ENCODE measurements around the gene PDZD4.

The PDZD4 gene

GRCh38 chrX:153829799-153830639 is at the start of gene PDZD4:
Gene PDZD4 (minus strand): TSS chrX:153830544. CDS start chrX:153830298, 246 bp downstream.
- no peak for DNase-seq

GRCh38 chrX:153879741-153880439 is 49.5 kb upstream of the PDZD4 start:
- no peak for DNase-seq

DNA sequence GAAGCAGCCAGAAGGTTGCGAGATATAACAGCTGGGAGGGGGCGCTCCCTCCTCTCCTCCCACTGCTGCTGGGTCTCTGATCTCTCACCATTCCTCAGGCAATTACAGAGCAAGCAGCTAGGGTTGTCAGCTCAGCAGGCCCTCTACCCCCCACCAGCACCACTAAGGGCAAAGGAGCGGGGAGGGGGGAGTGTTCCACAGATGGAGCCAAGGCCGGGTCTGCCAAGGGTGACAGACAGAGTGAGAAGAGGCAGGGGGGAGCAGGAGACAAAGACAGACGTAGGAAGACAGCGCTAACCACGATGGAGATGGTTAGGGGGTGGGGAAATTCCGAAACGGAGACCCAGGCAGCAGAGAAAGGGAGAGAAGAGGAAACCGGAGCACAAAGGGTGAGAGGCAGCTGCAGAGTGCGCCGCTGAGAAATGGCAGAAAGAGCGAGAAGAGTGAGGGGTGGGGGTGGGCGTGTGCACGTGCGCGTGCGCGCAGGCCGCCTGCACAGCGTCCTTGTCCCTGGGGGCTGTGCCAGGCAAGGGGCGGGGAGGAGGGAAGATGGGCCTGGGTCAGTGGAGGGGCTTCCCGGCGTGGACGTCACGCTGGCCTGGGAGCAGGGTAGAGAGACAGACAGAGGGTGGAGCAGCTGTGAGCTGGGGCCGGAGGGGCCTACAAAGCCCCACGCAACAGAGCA is 48.8 kb upstream of the PDZD4 start:
- DNase-seq = no peak

- no peak for DNase-seq
These were observed 48.0 kb upstream of the PDZD4 start for GRCh38 chrX:153878345-153878744.

DNA sequence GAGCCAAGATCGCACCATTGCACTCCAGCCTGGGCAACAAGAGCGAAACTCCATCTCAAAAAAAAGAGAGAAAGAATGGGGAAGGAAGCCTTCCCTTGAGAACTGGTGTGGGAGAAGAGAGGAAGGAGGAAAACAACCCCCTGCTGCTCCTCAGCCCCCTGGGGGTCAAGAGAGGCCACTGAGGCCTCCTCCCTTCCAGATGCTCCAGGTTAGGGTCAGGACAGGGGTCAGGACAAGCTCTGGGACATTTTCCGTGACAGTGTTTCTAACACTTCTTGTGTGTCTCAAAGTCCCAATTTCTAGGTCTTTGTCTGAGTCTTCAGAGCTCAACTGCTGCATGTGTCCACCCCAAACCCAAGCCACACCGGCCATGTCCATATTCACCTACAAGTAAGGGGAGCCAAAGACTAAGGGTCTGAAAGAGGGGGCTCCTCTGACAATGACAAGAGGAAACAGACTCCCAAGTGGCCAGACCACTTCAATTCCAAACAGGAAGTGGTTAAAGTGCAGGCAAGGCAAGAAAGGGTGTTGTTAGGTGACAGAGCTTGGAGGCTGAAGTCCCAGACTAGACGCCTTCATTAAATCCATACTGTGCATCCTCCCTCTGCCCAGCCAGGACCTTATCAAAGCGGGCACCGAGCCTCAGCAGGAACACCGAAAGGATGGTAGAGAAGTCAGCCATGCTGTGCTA is 47.4 kb upstream of the PDZD4 start:
- no peak for DNase-seq

DNA sequence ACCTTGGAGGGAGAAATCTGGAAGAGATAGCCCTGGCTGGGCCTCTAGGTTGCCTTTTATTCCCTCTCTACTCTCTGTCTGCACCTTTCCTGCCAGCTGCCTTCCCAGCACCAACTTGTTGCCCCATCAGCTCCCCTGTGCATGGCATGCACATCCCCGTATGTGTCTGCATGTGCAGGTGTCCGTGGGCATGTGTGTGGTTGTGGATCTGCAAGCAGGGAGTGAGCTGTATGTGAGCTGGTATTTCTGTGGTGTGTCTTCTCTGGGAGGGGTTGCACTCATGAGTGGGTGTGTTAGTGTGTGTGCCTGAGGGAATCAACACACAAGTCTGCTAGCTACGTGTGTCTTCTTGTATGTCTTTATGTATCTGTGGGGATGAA is 45.8 kb upstream of the PDZD4 start:
- DNase-seq = no peak

DNA sequence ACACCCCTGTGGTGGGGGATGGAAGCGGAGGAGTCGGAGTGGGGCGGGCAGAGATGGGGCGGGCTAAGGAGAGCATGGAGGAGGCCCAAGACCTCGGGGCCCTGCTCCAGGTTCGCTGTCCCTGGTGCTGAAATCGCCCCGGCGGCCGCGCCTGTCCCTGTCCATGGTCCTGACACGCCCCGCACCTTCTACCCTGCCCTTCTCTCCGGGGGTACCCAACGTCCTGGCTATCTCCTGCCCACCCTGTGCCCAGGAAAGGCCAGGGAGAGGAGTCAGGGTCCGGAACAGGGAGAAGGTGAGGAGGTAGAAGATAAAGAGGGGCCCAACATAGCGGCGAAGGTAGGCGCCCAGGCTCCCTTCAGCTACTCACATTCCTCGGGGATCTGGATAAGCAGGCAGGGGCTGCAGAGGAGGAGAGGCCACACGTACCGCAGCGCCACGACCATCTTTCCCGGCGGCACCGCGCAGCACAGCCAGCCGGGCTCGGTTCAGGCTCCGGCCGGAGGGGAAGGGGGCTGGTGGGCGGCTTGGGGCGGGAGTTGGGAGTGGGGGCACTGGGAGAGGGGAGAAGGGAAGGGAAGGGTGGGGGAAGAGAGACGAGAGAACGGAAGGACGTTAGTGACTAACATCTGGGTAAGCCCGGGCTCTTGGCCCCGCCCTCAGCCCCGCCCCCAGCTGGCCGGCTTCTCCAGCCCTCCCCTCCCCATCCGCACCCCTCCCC is 45.2 kb upstream of the PDZD4 start:
- DNase-seq = no peak

DNA sequence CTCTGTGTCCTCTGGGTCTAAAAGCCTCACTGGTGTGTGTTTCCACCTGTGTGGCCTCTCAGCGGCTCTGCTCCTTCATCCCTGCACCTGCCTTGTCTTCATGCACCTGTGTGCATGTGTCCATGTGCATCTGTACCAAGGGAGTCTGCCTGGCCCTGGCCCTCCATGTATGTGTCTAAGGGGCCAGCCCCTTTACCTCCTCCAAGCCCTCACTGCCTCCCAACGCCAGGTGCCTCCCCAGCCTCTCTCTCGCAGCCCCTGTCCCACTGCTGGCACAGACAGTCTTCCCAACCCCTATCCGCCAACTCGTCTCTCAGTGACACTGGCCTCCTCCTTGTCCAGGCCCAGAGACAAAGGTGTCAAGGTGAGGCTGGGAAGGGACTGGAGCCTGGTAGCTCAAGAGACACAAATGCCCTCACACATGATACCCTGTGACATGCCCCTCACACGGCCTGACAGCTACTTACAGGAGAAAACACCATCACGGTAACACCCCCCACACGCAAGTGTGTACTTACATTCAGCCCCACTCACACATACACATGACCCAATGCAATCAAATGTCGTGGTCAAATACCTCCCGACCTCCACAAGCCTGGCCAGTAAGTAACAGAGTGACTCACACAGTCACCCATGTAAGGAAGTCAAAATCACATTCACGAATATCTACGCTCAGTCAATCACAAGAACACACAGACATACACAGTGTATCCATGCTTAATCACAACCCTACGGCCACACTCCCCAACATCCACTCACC is 44.2 kb upstream of the PDZD4 start:
- no peak for DNase-seq

DNA sequence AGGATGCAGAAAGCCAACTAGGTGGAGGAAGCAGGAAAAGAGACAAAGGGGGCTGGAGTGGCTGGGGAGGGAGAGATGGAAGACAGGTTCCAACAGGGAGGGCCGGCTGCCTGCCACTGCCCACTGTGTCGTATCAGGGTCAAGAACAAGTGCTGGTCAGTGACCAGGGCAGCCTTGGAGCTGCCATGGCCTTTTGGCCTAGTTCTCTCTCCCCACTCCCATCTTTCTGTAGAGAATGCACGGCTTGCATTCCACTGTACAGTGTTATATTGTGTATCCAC is 43.7 kb upstream of the PDZD4 start:
- no peak for DNase-seq

DNA sequence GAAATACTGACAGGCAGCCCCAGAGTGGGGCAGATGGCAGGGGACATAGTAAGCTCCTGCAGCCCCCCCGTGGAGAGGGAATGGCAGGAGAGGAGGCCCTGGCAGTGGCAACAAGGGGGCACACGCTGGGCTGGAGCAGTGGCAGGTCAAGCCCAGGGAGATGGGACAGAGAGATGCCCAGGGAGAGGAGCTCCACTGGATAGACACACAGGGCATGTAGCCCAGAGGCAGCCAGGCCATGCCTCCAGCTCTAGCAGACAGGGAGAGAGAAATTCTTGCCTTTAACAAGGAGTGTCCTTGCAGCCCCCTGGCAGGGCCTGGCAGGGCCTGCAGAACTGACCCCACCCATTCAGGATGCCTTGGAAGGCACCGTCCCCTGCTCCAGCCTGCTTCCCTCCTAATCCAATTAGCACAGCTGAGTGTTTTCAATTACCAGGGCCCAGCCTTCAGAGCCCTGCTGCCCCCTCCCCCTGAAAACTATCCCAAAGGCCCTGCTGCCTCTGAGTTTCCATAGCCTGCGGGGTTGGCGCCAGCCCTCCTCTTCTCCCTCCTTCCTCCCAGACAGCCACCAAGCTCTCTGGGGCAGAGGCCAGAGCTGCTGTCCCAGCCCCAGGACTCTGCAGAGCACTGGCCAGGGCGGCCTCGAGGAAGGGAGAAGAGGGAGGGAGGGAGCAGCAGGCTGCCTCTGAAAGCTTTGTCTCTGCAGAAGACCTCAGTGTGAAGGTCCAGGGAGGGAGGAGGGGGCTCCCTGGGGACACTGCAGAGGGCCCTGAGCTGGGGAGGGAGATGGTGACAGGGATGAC is 43.1 kb upstream of the PDZD4 start:
- no peak for DNase-seq

DNA sequence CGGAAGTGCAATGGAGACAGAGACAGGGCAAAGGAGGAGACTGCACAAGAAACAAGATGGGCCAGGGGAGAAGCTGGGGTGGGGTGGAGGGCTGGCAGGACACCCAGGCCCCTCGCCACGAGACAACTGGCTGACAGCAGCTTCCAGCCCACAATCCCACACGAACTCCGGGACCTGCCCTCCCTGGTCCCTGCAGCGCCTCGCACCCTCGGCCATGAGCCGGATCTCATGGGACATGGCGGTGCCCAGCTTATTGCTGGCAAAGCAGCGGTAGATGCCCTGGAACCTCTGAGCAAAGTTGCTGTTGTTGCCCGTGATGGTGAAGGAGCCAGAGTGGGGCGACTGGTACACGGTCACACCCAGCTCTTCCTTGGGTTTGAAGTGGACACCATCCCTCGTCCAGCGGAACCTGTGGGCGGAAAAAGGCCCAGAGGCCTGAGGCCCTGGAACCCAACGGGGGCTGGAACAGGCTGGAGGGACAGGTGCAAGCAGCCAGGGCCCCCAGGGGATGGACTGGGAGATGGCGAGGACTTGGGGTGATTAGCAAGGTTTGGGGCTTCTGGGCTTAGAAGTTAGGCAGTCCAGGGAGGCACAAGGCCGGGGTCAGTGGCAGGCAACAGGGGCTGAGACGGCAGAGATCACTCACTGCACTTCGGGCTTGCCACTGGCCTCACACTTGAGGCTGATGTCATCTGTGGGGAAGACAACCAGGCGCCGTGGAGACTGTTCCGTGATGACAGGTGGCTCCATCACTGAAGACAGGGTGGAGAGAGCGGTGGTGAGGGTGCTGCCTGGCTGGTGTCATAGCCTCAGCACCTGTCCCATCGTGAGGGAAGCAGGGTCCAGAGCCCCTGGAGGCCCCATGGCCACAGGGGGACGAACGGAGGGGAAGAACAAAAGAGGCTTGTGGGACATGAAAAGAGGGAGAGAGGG is 41.9 kb upstream of the PDZD4 start:
- DNase-seq = no peak

DNA sequence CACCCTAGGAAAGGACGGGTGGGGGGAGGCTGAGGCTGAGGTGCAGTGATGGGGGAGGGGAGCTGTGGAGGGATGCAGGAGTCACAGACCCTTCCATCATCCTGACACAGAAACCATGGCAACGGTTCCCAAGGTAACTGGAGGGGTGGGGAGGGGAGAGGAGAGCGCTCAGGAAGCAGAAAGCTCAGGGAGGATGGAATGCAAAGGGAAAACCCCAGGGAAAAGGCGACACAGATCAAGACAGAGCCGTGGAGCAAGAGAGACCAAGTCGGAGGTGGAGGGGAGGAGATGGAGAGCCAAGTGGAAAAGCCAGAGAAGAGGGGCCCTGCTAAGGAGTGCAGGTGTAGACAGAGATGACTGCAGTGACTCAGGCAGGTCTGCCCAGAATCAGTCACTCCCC is 41.1 kb upstream of the PDZD4 start:
- DNase-seq = no peak

DNA sequence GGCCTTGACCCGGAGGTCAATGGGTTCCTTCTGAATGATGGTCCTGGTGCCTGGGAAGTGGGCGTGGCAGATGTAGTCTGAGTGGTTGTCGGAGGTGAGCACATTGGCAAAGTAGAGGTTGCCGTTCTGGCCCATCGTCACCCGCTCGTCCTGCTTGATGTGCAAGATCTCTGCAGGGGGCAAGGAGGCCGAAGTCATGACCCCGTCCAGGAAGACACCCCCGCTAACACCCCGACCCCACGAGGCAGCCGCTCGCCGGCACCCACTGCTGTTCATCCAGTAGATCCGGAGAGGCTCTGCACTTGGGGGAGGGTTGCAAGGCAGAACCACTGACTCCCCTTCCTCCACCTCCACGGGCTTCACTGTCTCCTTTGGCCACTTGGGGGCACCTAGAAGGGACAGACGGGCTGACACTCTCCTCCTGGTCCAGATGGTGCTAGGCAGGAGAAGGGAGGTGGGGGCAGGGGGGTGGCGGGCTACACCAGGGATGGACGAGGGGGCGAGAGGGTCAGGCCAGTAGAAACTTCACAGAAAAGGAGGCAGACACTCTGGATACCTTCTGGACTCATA is 40.5 kb upstream of the PDZD4 start:
- DNase-seq = no peak

DNA sequence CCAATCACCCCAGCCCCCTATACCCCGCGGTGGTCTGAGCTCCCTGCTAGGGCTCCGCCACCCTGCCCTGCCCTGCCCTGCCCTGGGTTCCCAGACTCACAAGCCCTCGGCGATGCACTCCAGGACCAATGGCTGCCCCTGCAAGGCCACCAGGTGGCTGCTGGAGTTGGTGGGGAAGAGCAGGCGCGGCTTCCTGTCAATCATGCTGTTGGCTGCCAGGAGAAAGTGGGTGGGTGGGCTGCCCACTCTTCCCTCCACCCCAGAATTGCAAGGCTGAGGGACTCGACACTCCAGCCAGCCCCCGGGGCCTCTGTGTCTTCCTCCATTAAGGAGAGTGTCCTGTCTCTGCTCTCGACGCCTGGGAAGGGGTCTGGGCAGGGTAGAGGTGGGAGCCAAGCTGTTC is 39.9 kb upstream of the PDZD4 start:
- no peak for DNase-seq

DNA sequence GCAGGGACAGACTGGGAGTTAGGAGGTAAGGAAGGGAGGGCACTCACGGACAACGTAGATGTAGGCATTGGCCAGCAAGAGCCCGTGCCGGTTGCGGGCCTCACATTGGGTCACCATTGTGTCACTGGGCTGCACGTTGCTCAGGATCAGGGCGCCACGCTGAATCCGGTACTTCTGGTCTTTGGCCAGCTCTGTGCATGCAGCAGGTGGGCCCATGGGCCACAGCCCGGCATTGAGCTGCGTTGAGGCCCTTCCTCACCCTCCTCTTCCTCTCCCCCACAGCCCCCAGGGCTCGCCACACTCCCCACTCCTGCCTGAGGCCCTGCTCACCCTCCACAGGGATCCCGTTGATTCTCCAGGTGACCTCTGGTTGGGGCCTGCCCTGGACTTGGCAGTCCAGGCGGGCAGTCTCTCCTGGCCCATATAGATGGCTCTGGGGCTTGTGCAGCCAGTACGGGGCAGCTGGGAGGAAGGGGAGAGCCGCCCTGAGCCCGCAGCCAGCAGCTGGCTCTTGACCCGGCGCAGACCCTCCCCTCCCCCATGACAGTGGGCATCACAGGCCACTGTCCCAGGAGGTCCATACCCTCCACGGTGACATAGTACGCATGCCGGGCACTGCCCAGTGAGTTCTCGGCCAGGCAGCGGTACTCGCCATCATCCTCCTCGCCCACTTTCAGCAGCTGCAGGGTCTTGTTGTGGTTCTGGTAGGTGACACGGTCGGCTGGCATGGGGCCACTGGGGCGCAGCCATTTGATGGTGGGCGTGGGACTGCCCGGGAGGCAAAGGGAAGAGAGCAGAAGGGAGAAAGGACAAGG is 39.3 kb upstream of the PDZD4 start:
- DNase-seq = no peak

DNA sequence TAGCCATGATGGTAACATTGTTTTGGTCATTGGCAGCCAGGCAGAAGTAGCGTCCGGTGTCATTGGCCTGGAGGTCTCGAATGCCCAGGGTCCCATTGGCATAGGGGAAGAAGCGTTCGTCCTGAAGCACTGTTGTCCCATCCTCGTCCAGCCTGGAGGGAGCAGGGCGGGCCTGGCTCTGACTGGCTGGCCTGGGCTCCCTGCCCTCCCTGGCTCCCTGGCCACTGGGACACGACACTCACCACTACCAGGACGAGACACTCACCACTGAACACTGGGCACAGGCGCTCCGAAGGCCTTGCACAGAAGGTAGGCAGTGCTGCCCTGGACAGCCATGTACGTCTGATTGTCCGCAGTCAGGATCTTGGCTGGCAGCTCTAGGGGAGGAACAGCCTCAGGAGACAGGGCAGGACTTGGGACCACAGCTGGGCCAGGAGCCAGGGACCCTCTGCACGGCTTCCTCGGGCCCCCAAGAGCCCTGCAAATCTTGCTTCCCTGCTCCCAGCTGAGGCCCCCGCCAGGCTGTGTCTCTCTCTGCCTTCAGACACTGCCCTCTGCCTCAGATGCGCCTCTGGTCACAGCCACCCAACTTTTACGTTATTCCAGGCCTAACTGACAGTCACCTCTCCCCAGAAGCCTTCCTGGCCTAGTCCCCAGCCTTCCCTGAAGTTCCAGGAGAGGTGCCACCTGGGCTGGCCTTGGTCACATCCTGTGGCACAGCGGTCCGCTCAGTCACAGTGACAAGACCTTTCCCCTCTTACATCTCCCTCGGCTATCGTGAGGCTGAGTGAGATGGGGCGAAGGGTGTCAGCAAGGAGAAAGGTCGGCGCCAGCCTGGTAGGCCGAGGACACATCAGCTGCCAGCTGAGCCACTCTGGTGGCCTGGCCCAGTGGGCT is 38.5 kb upstream of the PDZD4 start:
- no peak for DNase-seq

DNA sequence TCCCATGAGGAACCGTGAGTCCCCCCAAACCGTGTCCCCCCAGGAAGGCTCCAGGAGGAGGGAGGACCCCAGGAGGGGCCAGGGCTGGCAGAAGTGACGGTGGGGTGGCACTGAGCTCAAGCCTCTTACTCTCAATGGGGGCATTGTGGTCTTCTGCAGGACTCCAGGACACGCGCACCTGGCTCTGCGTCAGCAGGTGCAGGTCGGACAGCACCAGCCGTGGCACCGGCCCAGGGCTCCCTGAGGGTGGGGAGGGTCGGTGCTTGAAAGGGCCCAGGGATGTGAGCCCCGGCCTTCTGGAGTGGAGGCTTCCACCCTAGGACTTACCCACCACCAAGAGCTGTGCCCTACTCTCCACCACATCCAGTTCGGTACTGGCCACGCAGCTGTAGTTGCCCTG is 37.3 kb upstream of the PDZD4 start:
- DNase-seq = no peak

DNA sequence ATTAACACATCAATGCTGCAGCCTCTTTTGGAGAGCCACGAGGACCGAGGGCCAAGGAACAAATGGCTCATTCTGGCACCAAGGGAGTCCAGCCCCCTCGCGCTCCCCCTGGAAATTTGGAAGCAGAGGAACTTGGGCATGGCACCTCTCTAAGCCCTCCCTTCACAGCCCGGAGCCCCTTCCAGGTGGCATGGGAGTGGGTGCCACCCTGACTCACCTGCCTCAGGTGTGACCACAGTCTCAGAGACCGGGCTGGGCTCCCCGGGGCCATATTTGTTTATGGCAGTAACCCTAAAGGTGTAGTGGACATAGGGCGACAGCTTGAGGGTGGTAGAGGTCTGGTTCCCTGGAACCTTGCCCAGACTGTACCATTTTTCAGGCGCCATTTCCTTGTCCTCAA is 36.8 kb upstream of the PDZD4 start:
- DNase-seq = no peak
